Nephron progenitor cell (in vitro differentiated cells): ENCODE data around the gene AXIN2.
"Not testable (repeated sequence)": the region's sequence is repeated elsewhere in the genome, so short reads cannot be mapped to it uniquely, and the experiment has no call there.

Experiments used
- DNase-seq: peaks from one replicate; pipeline ENCODE4 v3.0.0; 2021
- H3K27ac Mint-ChIP-seq: 2 replicates; pipeline ENCODE4 v1.8.0; 2021; ENCODE audit warnings: mild to moderate bottlenecking, moderate library complexity, mixed read lengths
- H3K27me3 Mint-ChIP-seq: 2 replicates; pipeline ENCODE4 v1.8.0; 2021; ENCODE audit warnings: mild to moderate bottlenecking, low read depth, mixed read lengths; ENCODE audit not compliant: poor library complexity
- H3K36me3 Mint-ChIP-seq: 2 replicates; pipeline ENCODE4 v1.8.0; 2021; ENCODE audit warnings: low read depth, mixed read lengths
- H3K4me1 Mint-ChIP-seq: 2 replicates; pipeline ENCODE4 v1.8.0; 2021; ENCODE audit warnings: mixed read lengths
- H3K4me3 Mint-ChIP-seq: 2 replicates; pipeline ENCODE4 v1.8.0; 2021; ENCODE audit warnings: mild to moderate bottlenecking, moderate library complexity, mixed read lengths
- H3K9me3 Mint-ChIP-seq: 2 replicates; pipeline ENCODE4 v1.8.0; 2021; ENCODE audit warnings: mild to moderate bottlenecking, moderate library complexity, mixed read lengths
- CTCF ChIP-seq: fragments of 200-600 bp; sonication (generic); IDR thresholded peaks from 2 replicates; pipeline ENCODE4 v1.5.0; 2021; ENCODE audit warnings: antibody characterized with exemption

Gene AXIN2

GRCh38 chr17:65509032-65509431, 52.4 kb downstream of the AXIN2 start:
- peaks cover 68% of the 10 kb centered on the region for H3K9me3 Mint-ChIP-seq
- peaks cover 32% of the 10 kb centered on the region for H3K4me1 Mint-ChIP-seq
- H3K36me3 Mint-ChIP-seq, result peaks cover 33% of the 10 kb centered on the region
- no peak for TF ChIP-seq CTCF
- H3K27me3 Mint-ChIP-seq, result no peaks in the 10 kb centered on the region
- H3K4me3 Mint-ChIP-seq, result no peak overlapping the region
- H3K27ac Mint-ChIP-seq, result no peak overlapping the region
- no peak for DNase-seq

- H3K36me3 Mint-ChIP-seq, result peaks cover 20% of the 10 kb centered on the region
- not testable (repeated sequence) for H3K4me3 Mint-ChIP-seq, H3K27ac Mint-ChIP-seq, DNase-seq, H3K27me3 Mint-ChIP-seq
- H3K9me3 Mint-ChIP-seq, result peaks cover 40% of the 10 kb centered on the region
- H3K4me1 Mint-ChIP-seq, result peaks cover 31% of the 10 kb centered on the region
Measured at GRCh38 chr17:65504673-65505072, 56.8 kb downstream of the AXIN2 start.

GRCh38 chr17:65504141-65504540, 57.3 kb downstream of the AXIN2 start:
- Mint-ChIP-seq H3K9me3 (peaks cover 38% of the 10 kb centered on the region), H3K36me3 (peaks cover 20% of the 10 kb centered on the region), H3K27me3 (no peaks in the 10 kb centered on the region), H3K4me3 (no peak overlapping the region), H3K4me1 (peaks cover 26% of the 10 kb centered on the region), H3K27ac (no peak overlapping the region)
- no peak for TF ChIP-seq CTCF
- no peak for DNase-seq

- Mint-ChIP-seq H3K4me1 (peaks cover 28% of the 10 kb centered on the region), H3K36me3 (peaks cover 20% of the 10 kb centered on the region), H3K9me3 (peaks cover 34% of the 10 kb centered on the region), H3K27ac (no peak overlapping the region), H3K4me3 (no peak overlapping the region), H3K27me3 (no peaks in the 10 kb centered on the region)
- TF ChIP-seq CTCF, result no peak
- DNase-seq, result no peak
Measured at GRCh38 chr17:65503557-65503956, 57.9 kb downstream of the AXIN2 start.

- TF ChIP-seq CTCF, result no peak
- H3K27ac Mint-ChIP-seq, result no peak overlapping the region
- H3K4me3 Mint-ChIP-seq, result no peak overlapping the region
- H3K4me1 Mint-ChIP-seq, result peaks cover 44% of the 10 kb centered on the region
- no peaks in the 10 kb centered on the region for H3K9me3 Mint-ChIP-seq
- H3K27me3 Mint-ChIP-seq, result peaks cover 4% of the 10 kb centered on the region
- H3K36me3 Mint-ChIP-seq, result no peaks in the 10 kb centered on the region
- no peak for DNase-seq
Measured at GRCh38 chr17:65498816-65499215, 62.6 kb downstream of the AXIN2 start.

- no peaks in the 10 kb centered on the region for H3K36me3 Mint-ChIP-seq
- TF ChIP-seq CTCF, result no peak
- no peak for DNase-seq
- H3K9me3 Mint-ChIP-seq, result no peaks in the 10 kb centered on the region
- H3K27ac Mint-ChIP-seq, result no peak overlapping the region
- no peak overlapping the region for H3K4me3 Mint-ChIP-seq
- peaks cover 11% of the 10 kb centered on the region for H3K27me3 Mint-ChIP-seq
- peaks cover 45% of the 10 kb centered on the region for H3K4me1 Mint-ChIP-seq
Measured at GRCh38 chr17:65496801-65497200, 64.6 kb downstream of the AXIN2 start.
